GM12872 (cell line): ENCODE results near the gene ELOVL4.

ENCODE experiments used
- TF ChIP-seq, protein P1 (sequence below): IDR thresholded peaks from 3 replicates; pipeline ENCODE4 v1.5.1; 2011; ENCODE audit warnings: low read depth, mild to moderate bottlenecking, low read length, moderate library complexity; ENCODE audit not compliant: insufficient read depth

ELOVL4 gene

DNA sequence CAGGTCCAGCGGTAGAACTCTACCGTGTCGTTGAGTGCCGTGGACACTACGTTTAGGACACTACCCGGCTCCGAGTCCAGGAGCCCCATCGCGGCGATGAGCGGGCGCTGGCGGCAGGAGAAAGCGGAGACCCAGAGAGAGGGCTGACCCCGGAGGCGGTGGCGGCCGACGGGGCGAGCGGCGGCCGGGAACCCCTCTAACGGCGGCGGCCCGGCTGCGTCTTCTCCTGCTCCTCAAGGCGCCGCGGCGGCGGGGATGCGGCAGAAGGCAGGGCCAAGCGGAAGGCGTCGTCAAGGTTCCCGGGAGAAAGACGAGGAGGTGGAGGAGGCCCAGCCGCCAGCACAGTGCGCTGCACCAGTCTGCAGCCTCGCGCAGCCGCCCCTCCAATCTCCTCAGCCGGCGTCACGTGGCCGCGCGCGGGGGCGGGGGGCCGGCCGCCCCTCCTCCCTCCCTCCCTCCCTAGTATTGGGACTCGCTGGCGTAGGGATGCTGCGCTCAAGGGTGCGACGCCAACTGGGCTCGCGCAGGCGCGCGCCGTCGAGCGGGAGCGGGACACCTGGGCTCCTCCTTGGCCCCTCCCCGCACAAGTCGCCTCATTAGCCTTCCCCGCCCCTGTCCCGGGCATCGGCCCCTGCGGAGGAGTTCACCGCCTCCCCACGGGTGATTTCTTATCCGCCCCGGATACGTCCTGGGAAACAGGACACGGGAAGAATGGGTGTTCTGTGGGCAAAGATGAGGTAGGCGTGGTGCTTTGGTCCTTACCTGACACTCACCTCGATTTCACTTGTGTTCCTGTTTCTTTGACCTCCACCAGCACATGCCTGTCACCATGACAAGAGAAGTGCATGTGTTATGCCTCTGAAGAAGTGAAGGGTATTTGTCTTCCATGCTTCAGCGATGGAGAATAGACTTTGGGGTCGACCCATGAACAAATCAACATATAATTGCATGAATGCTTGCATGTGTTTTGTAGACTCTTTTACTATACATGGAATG lies at the start of gene ELOVL4:
ELOVL4 (minus strand) TSS at position 363 of the 996 bp plus-strand sequence; CDS start at position 89, 274 bp downstream.
- TF ChIP-seq, protein P1, sequence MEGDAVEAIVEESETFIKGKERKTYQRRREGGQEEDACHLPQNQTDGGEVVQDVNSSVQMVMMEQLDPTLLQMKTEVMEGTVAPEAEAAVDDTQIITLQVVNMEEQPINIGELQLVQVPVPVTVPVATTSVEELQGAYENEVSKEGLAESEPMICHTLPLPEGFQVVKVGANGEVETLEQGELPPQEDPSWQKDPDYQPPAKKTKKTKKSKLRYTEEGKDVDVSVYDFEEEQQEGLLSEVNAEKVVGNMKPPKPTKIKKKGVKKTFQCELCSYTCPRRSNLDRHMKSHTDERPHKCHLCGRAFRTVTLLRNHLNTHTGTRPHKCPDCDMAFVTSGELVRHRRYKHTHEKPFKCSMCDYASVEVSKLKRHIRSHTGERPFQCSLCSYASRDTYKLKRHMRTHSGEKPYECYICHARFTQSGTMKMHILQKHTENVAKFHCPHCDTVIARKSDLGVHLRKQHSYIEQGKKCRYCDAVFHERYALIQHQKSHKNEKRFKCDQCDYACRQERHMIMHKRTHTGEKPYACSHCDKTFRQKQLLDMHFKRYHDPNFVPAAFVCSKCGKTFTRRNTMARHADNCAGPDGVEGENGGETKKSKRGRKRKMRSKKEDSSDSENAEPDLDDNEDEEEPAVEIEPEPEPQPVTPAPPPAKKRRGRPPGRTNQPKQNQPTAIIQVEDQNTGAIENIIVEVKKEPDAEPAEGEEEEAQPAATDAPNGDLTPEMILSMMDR: no peak

DNA sequence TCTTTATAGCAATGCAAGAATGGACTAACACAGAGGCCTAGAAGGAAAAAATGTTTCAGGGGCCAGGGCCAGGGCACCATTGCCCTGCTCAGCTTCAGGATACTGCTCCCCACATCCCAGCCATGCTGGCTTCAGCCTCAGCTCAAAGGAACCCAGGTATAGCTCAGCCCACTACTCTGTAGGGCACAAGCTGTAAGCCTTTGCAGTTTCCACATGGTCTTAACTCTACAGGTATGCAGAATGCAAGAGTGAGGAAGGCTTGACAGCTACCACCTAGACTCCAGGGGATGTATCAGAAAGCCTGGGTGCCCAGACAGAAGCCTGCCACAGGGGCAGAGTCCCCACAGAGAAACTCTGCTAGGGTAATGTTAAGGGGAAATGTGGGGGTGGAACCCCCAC lies 46.6 kb upstream of the ELOVL4 start:
- TF ChIP-seq, protein P1: no peak

DNA sequence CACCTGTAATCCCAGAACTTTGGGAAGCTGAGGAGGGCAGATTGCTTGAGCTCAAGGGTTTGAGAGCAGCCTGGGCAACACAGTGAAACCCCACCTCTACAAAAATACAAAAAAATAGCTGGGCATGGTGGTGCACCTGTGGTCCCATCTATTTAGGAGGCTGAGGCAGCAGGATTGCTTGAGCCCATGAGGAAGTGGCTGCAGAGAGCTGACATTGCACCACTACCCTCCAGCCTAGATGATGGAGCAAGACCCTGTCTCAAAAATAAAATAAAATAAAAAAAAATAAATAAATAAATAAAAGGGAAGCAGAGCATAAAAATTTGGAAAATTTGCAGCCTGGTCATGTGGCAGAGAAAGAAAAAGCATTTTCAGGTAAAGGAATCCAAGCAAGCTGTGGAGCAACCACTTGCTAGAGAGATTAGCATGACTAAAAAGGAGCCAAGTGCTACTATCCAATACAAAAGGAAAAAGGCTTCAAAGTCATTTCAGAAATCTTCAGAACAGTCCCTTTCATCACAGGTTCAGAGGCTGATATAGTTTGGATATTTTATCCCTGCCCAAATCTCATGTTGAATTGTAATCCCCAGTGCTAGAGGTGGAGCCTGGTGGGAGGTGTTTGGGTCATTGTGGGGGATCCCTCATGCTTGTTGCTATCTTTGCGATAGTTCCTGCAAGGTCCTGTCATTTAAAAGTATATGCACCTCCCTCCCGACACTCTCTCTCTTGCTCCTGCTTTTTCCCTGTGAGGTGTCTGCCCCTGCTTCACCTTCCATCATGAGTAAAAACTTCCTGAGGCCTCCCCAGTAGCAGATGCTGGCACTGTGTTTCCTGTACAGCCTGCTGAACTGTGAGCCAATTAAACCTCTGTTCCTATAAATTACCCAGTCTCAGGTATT lies 45.9 kb upstream of the ELOVL4 start:
- TF ChIP-seq, protein P1: no peak

DNA sequence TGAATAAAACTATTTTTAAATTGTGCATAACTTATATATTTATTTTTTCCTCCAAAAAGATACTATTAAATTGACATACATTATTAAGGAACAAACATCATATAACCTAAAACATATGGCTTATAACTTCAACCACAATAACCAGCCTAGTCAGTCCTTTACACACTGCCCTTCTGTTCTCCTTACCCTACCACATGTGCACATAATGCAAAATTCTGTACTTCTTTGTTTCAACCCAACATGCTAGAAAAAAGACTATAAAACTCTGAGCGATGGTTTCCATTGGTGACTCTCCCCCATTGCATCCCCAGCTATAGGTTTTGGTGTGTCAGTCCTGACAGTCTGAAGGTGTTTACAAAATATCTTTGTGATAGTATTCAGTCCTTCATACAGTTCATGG lies 42.3 kb upstream of the ELOVL4 start:
- TF ChIP-seq, protein P1: no peak

DNA sequence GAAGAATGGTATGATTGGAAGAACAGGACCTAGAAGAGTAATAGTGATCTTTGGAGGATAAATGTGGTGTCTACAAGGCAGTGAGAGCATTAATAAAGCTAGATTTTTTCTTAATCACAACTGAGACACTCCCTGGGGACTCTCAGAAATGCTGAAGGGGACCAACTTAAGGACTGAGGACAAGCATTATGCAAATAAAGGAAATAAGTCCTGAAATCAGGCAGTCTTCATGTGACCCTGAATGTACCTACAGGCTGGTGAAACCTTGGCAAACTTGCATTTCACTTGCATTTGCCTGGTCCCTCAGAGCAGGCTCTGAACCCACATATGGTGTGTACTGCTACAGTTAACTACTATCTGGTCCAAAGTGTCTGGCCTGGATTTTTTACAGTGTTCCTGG lies 37.8 kb upstream of the ELOVL4 start:
- TF ChIP-seq, protein P1: no peak

DNA sequence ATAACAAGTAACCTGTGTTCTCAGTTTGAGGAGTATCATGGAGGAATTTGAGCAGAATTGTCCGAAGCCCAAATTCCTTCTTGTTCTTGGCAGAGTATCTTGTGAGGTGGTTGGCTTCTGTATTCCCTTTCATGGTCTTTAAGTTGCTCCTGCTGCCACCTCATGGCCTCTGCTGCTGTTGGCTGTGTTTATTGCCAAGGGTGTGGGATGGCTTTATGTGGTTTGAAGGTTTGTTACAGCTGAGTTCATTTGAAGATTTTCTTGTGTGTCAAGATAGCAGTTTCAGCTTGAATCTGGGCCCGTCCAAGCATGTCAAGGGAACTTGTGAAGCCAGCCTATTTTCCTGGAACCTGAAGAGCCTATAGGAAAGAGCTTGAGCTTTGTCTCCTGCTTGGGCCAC lies 36.9 kb upstream of the ELOVL4 start:
- TF ChIP-seq, protein P1: no peak

DNA sequence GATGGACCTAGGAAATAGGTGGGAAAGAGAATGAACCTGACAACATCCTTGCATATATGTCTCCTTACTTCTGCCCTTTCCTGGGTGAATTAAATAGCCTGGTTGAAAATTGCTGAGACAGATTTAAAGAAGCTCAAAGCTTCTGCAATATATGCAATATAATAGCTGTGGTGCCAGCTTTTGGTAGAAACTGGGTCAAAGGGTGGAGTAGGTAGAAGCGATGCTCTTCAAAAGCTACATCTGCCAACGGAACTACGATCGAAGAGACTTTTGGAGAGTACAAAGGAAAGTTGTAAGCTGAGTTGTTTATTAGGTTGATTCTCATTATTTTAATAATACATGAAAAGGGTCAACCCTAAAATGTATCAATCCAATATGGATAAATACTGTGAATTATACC lies 34.3 kb upstream of the ELOVL4 start:
- TF ChIP-seq, protein P1: no peak
